Loucy (cell line): Measurements from ENCODE around the gene MYO10.

Experiments used
- H2AFZ ChIP-seq: fragments of 200-600 bp; sonication (generic); 2 replicates; pipeline ENCODE4 v1.6.0; 2016; ENCODE audit warnings: antibody characterized with exemption, mild to moderate bottlenecking, low read length, moderate library complexity
- H3F3A ChIP-seq: fragments of 200-600 bp; 2 replicates; pipeline ENCODE4 v1.6.0; 2016; ENCODE audit warnings: antibody characterized with exemption, low read depth, mild to moderate bottlenecking
- H3K27me3 ChIP-seq: fragments of 200-600 bp; sonication (generic); 2 replicates; pipeline ENCODE4 v1.6.1; 2014; ENCODE audit warnings: low read length, mild to moderate bottlenecking; ENCODE audit not compliant: insufficient read depth, poor library complexity, severe bottlenecking
- H3K36me3 ChIP-seq: fragments of 200-600 bp; sonication (generic); 2 replicates; pipeline ENCODE4 v1.6.1; 2016; ENCODE audit warnings: low read length; ENCODE audit not compliant: insufficient read depth
- H3K4me1 ChIP-seq: fragments of 200-600 bp; sonication (generic); 2 replicates; pipeline ENCODE4 v1.5.1; 2014; ENCODE audit warnings: low read length, mild to moderate bottlenecking; ENCODE audit not compliant: insufficient read depth, poor library complexity, severe bottlenecking
- H3K4me2 ChIP-seq: fragments of 200-600 bp; sonication (generic); 2 replicates; pipeline ENCODE4 v1.6.0; 2014; ENCODE audit warnings: antibody characterized with exemption, low read length, low read depth, mild to moderate bottlenecking; ENCODE audit not compliant: poor library complexity, severe bottlenecking
- H3K4me3 ChIP-seq: fragments of 200-600 bp; sonication (generic); 2 replicates; pipeline ENCODE4 v1.5.1; 2014; ENCODE audit warnings: low read length, mild to moderate bottlenecking, mixed read lengths; ENCODE audit not compliant: poor library complexity, severe bottlenecking
- H3K79me2 ChIP-seq: fragments of 200-600 bp; sonication (generic); 2 replicates; pipeline ENCODE4 v1.6.1; 2014; ENCODE audit warnings: low read length; ENCODE audit not compliant: insufficient read depth
- H3K9ac ChIP-seq: fragments of 200-600 bp; sonication (generic); 2 replicates; pipeline ENCODE4 v1.6.0; 2014; ENCODE audit warnings: mild to moderate bottlenecking, low read depth, low read length, moderate library complexity; ENCODE audit not compliant: poor library complexity, severe bottlenecking
- H3K9me2 ChIP-seq: fragments of 200-600 bp; sonication (generic); replicated peaks from 2 replicates; pipeline ENCODE4 v1.6.1; 2016; ENCODE audit warnings: low read depth, low read length, mixed read lengths
- H3K9me3 ChIP-seq: fragments of 200-600 bp; sonication (generic); 2 replicates; pipeline ENCODE4 v1.6.1; 2014; ENCODE audit warnings: mild to moderate bottlenecking, antibody characterized with exemption, low read length, low read depth; ENCODE audit not compliant: insufficient read depth
- H4K20me1 ChIP-seq: fragments of 200-600 bp; sonication (generic); 2 replicates; pipeline ENCODE4 v1.6.0; 2014; ENCODE audit warnings: antibody characterized with exemption, low read length, mild to moderate bottlenecking; ENCODE audit not compliant: insufficient read depth, poor library complexity, severe bottlenecking
- CTCF ChIP-seq: fragments of 200-600 bp; sonication (generic); conservative IDR thresholded peaks from 2 replicates; pipeline ENCODE4 v1.5.1; 2014; ENCODE audit warnings: mild to moderate bottlenecking, antibody characterized with exemption, low read length
- EZH2phosphoT487 ChIP-seq: fragments of 200-600 bp; IDR thresholded peaks from 2 replicates; pipeline ENCODE4 v1.6.1; 2018; ENCODE audit warnings: antibody characterized with exemption, mild to moderate bottlenecking, moderate library complexity, borderline replicate concordance

The MYO10 gene

GRCh38 chr5:16679190-16679589 lies 256.9 kb downstream of the MYO10 start:
- Histone ChIP-seq H3K36me3 (no peaks in the 10 kb centered on the region), H3K4me2 (no peak overlapping the region), H3K4me1 (no peaks in the 10 kb centered on the region), H3K9ac (no peak overlapping the region), H3F3A (no peaks in the 10 kb centered on the region), H3K27me3 (no peaks in the 10 kb centered on the region), H4K20me1 (no peaks in the 10 kb centered on the region), H3K4me3 (no peak overlapping the region), H3K79me2 (no peaks in the 10 kb centered on the region), H3K9me3 (no peaks in the 10 kb centered on the region), H2AFZ (no peak overlapping the region), H3K9me2 (no peaks in the 10 kb centered on the region)
- no peak for TF ChIP-seq CTCF
- TF ChIP-seq EZH2phosphoT487: no peak

DNA sequence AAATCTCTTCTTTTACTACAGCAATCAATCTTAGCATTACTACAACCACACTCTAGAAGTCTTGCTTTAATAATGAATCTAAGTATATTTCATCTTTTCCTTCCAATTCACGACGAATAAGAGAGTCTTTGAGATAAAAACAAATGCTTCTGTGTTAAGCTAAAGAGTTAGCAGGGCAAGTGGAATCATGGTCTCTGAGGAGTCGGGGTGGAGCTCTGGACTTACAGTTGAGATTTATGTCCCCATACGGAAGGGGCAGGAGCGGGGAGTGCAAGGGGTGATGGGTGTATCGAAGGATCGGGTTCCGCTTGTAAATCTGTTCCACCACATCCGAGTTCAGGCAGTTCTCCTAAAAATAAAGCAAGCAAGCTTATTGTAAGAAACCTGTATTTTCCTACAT lies 260.3 kb downstream of the MYO10 start:
- no peaks in the 10 kb centered on the region for H3K79me2 ChIP-seq
- no peaks in the 10 kb centered on the region for H3K9me3 ChIP-seq
- TF ChIP-seq EZH2phosphoT487 (no peak), CTCF (no peak)
- no peak overlapping the region for H3K4me3 ChIP-seq
- no peak overlapping the region for H3K4me2 ChIP-seq
- H4K20me1 ChIP-seq: no peaks in the 10 kb centered on the region
- no peaks in the 10 kb centered on the region for H3F3A ChIP-seq
- H3K27me3 ChIP-seq: no peaks in the 10 kb centered on the region
- no peaks in the 10 kb centered on the region for H3K4me1 ChIP-seq
- no peaks in the 10 kb centered on the region for H3K9me2 ChIP-seq
- H3K9ac ChIP-seq: no peak overlapping the region
- no peaks in the 10 kb centered on the region for H3K36me3 ChIP-seq
- no peak overlapping the region for H2AFZ ChIP-seq

DNA sequence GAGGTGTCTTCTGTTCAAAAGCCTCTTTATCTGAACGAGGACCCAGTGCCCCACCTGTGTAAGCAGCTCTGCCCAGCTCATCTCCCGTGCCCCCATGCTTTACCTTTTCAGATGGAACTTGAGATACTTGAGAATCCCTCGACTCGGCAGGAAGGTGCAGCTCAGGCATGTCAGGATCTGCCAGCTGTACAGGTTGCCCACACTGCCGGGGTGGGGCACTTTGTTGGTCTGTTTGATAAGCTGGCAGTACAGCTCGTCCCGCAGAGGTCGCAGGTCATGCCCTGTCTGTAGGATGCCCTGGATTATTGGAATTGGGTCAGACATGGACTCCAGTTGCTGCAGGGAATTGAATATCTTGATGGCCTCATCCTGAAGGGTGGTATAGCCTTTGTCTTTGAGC lies 261.3 kb downstream of the MYO10 start:
- Histone ChIP-seq H3K79me2 (no peaks in the 10 kb centered on the region), H3K36me3 (no peaks in the 10 kb centered on the region), H3K9me2 (no peaks in the 10 kb centered on the region), H2AFZ (no peak overlapping the region), H3K27me3 (no peaks in the 10 kb centered on the region), H3F3A (no peaks in the 10 kb centered on the region), H3K9me3 (no peaks in the 10 kb centered on the region), H3K4me3 (no peak overlapping the region), H3K4me1 (no peaks in the 10 kb centered on the region), H4K20me1 (no peaks in the 10 kb centered on the region), H3K4me2 (no peak overlapping the region), H3K9ac (no peak overlapping the region)
- TF ChIP-seq EZH2phosphoT487 (no peak), CTCF (no peak)
